ENCODE data around the gene MEGF11.

Gene MEGF11

DNA sequence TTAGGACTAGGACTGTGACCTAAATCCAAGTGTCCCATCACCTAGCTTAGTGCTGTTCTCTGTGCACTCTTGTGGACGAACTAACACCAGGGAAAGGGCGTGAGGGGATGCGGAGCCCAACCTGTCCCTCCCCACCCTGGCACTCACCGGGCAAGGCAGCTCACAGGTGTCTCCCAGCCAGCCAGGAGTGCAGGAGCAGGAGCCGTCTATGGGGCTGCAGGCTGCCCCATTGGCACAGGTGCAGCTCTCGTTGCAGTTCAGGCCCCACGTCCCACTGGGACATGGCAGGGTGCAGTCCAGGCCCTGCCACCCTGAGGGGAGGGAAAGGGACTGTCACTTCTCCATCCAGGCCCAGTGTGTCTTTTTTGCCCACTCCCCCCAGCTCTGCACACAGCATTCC, 324.0 kb downstream of the MEGF11 start:
- no peak for FAIRE-seq

DNA sequence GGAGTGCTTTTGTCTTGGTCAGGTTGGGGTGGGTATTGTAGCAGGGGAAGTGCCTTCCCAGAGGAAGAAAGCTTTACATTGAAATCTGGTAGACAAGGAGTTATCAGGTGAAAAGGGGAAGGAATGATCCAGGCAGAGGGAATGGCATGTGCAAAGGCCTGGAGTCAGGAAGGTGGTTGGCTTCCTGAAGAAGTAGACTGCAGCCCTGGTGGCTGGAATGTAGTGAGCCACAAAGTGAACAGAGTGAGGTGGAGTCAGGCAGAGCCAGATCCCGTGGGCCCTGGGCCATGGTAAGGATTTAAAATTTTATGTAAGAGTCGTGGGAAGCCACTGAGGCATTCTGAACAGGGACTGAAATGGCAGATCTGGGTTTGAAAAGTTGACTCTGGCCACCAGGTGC, 326.0 kb downstream of the MEGF11 start:
- no peak for FAIRE-seq

DNA sequence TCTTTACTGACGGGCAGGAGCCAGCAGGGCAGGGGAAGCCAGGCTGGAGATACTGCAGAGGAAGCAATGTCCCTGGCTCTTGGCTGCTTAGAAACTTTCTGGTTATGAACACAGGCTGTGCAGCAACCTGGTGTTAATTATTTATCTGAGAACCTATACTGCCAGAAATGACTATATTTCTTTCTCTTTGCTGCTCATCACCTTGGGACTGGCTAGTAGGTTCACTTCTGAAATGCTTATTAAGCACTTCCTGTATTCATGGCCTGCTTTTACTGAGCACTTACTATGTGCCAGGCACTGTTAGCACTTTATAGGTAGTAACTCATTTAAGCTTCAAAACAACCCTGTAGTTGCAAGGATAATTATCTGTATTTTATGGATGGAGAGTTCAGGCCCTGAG, 326.7 kb downstream of the MEGF11 start:
- FAIRE-seq, result no peak

DNA sequence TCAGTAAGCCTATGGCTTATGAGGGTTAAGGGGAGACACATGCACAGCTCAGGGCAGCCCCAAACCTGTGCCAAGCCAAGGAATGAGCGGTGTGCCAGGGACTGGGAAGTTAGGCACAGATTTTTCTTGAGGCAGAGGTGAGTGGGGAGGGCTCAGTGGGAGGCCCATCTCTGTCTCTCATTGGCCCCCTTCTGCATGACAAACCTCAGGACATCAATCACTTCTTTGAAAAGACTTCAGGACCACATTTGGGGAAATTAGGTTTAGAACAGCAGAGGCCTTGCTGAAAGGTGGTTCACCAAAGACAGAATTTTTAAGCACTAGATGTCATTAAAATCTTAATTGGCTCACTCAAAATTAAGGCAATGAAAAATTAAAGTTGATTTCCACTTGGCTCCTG, 327.1 kb downstream of the MEGF11 start:
- no peak for FAIRE-seq

DNA sequence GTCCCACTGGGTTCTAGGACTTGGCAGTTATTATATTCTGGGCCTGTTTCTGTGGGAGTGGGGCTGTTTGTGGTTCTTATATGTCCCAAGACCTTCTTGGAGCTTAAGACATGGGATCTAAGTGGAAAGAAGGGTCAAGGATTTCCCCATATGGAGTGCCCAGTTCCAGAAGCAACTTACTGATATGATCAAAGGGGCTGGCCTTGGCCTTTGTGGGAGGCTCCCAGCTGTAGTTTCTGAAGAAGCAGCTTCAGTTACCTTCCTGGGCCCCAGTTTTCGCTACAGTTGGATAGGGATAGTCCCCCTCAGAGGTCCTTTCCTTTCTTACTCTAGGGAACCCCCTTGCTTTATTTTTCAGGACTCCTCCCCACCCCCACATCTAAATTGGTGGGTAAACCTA, 328.2 kb downstream of the MEGF11 start:
- no peak for FAIRE-seq

DNA sequence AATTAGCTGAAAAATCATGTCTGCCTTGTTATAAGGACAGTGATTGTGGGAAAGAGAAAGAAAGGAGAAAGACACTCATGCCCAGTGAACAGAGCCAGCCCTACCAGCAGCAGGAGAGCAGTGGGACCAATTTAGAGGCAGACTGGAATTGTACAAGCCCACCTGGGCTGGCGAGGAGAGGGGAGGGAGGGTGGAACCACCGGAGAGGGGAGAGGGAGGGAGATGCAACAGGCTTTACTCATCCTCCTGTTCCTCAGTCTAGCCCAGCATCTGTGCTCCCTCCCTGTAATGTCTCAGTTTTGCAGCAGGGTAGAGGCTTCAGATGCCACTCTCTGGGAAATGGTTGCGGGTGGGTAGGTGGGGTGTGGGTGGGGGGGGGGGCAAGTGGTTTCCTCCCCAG, 329.5 kb downstream of the MEGF11 start:
- FAIRE-seq, result no peak

DNA sequence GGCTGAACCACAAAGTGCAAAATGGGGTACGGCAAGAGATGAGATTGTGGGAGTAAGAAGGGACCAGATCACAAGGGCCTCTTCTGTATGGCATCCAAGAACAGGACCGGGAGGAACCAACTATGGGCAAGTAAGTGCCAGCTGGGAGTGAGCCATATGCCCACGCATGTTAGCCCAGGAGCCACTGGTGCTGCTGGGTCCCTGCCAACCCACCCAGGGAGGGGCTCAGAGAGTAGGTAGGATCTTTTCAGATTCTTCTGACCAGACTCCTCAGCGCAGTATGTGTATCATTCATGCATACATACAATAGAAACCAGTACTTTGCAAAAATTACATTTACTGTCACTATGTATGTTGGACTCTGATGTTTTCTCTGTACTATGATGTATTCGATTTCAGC, 330.3 kb downstream of the MEGF11 start:
- no peak for FAIRE-seq

DNA sequence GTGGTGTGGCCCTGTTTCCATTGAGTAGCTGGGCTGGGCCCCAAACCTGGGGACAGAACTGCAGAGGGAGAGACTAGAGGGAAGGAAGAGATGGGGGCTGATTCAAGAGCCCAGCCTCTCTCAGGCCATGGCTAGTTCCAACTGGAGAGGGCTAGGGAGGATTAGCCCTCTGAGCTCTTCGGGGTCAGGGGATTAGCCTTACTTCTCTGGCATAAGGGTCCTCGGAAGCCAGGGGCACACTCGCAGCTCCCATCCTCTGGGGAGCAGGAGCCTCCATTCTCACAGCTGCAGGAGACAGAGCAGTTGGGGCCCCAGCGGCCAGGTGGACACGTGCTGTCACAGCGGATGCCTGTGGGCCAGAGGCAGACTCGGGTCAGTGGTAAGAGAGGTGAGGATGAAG, 330.9 kb downstream of the MEGF11 start:
- FAIRE-seq, result no peak

DNA sequence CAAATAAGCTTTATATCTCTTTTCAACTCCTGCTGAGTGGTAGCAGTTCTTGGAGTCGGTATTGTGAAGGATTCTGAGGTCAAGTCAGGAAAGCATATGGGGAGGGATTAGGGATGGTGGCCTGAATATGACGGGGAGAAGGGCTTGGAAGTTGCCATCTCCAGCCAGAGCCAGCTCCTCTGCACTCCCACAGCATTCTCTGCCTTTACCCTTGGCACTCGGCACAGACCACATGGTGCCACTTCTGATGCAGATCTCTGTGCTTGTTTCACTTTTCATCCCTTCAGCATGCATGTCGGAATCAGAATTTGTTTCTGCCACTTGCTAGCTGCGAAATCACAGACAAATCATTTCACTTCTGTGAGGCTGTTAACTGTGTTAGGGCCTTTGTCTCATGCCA, 331.8 kb downstream of the MEGF11 start:
- FAIRE-seq, result no peak

DNA sequence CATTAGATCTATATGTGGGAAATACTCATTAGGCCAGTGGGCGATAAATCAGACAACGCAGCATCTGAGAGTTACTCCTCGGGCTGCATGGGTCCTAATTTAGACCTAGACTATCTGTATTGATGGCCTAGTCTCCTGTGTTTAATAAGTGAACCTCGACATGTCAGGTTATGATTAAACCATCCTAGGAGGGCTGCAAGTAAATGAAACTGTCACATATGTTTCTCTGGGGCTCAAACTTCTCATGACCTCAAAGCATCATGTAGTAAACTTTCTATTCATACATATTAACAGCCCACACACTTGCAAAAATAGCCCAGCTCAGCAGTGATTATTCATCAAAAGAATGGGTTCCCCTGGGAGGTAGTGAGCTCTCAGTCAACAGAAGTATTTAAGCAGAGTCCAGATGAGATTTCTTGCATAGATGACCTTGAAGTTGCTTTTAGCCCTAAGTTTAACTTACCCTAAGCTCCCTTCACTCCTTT, 332.7 kb downstream of the MEGF11 start:
- FAIRE-seq, result no peak

DNA sequence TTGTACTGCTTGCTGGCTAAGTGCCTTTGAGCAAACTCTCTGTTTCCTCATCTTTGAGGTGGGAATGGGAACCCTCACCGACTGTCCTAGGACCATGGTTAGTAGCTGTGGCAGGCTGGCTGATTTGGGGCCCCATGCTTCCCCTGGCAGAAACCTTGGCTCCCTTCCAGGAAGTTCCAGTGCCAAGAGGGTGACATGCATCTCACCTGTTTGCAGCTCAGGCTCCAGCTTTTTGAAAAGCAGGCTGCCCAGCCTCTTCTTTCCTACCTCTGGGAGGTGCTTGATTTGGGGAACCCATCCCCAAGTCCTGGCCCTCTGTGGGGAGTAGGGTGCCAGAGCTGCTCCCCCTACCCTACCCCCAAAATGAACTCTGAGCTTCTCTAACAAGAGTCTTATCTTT, 333.4 kb downstream of the MEGF11 start:
- no peak for FAIRE-seq

DNA sequence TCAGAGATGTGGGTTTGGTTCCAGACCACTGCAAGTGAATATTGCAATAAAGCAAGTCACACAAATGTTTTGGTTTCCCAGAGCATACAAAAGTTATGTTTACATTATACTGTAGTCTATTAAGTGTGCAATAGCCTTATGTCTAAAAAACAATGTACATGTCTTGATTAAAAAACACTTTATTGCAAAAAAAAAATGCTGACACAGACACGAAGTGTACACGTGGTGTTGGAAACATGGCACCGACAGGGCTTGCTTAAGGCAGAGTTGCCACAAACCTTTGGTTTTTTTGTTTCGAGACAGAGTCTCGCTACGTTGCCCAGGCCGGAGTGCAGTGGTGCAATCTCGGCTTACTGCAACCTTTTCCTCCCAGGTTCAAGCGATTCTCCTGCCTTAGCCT, 334.2 kb downstream of the MEGF11 start:
- FAIRE-seq, result no peak

DNA sequence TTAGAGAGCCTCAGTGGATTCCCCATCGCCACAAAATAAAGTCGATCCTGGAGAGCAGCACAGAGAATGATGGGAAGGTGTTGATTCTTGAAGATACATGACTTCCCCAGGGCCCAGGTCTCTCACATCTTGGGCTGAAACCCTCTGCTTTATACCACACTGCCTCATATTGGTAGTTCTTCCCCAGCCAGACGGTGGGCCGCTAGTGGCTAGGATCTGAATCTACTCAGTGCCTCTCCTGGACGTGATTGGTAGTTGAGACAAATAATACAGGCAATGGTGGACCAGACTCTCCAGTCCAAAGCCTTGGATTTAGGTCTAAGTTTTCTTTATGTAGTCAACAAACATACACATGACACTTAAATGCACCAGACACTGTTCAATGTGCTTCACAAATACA, 334.6 kb downstream of the MEGF11 start:
- no peak for FAIRE-seq

DNA sequence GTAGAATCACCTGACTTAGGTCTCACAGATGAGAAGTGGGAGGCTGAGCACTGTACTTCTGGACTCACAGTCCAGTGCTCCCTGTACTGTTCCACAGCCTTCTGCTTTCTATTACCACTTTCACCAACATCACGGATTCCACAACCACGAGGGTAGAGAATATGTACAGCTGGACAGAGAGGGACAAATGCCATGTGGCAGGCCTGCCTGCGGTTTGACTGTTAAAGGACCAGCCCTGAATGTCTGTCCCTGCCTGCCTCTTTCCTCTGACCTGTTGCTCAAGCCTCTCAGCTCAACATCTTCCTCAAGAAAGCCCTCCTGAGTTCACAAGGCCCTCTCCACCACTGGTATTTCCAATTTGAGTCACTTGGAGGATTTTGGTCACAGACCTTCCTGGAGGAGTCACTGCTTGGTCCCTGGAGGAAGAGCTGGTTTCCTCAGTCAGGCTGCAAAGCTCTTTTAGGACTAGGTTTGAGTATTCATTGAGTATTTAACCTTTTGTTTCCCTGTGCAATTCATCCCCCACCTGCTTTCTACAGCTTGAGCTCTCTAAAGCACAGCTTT, 335.1 kb downstream of the MEGF11 start:
- FAIRE-seq, result no peak

DNA sequence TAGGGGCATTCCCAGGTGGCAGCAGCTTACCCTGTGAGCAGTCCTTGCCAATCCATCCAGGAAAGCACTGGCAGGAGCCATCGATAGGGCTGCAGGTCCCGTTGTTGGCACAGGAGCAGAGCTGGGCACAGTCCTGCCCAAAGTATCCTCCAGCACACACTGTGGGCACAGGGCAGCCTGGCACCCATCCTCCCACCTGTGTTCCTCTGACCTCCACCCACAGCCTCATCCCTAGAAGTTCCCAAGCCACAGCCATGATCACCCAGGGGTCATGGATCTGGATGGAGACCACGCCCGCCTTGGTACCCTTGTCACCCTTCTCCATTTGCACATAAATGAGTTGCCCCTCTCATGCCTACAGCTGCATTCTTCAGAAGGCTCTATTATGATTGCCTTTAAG, 335.6 kb downstream of the MEGF11 start:
- no peak for FAIRE-seq

DNA sequence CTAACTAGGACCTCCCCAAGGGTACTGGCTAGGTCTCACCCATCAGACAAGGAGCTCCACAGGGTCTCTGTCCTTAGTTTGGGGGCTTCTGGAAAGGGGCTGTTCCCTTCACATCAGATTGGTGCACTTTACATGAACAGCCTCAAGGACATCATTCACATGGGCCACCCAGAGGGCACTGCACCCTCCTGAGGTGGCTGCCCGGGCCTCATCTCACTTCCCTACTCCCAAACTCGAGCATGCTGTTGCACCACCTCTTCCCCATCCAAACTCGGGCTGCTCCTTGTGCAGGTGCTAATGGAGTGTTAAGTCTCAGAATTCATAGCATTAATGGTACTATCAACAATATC, 336.2 kb downstream of the MEGF11 start:
- no peak for FAIRE-seq

DNA sequence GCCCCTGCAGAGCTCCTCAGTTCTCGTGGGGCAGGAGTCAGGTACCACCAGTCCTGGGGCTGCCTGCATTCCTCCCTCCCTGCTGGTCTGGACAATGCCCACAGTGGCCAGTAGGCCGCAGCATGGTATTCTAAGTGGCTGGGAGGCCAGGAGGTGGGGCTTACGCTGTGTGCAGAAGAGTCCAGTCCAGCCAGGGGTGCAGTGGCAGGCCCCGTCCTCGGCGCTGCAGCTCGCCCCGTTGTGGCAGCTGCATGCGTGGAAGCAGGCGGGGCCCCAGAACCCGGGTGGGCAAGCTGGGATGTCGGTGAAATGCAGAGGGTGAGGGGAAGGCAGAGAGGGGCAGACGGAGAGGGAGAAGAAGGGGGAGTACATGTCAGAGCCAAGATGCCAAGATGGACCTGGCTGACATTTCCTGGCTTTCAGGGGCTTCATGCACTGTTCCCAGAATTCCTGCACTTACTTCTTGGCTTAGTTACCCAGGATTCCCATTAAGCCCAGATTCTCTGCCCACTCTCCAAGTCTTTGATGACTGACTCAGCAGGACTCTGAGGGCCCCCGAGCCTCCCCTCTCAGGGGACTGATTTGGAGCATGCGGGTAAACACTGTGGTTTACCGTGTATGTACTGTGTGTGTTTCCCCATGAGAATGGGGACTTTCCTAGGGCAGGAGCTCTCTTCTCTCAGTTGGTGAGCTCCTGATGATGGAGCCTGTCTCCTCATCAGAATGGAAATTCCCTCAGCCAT, 336.7 kb downstream of the MEGF11 start:
- FAIRE-seq, result no peak

DNA sequence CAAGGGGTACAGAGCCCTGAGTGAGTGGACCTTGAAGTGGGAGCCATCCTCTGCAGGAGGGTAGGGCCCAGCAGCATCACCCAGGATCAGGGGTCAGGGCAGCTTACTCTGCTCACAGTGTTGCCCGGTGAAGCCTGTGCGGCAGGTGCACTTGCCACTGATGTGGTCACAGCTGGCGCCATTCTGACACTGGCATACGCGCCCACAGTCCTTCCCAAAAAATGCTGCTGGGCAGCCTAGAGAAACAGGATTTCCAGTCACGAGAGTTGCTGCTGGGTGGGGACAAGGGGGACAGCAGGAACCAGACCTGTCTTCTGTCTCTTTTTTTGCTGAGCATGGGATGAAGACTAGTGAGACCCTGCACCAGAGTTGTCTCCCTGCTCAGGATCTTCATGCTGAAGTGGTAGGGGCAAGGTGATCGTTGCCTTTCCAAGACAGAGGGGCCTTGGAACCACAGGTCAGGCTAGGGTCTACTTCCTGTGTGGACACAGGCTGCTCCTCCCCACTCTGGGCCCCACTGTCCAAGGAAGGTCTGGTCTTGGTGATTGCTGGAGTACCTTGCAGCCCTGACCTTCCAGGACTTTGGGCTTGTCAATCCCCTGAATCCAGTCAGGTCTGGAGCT, 337.4 kb downstream of the MEGF11 start:
- FAIRE-seq, result no peak

DNA sequence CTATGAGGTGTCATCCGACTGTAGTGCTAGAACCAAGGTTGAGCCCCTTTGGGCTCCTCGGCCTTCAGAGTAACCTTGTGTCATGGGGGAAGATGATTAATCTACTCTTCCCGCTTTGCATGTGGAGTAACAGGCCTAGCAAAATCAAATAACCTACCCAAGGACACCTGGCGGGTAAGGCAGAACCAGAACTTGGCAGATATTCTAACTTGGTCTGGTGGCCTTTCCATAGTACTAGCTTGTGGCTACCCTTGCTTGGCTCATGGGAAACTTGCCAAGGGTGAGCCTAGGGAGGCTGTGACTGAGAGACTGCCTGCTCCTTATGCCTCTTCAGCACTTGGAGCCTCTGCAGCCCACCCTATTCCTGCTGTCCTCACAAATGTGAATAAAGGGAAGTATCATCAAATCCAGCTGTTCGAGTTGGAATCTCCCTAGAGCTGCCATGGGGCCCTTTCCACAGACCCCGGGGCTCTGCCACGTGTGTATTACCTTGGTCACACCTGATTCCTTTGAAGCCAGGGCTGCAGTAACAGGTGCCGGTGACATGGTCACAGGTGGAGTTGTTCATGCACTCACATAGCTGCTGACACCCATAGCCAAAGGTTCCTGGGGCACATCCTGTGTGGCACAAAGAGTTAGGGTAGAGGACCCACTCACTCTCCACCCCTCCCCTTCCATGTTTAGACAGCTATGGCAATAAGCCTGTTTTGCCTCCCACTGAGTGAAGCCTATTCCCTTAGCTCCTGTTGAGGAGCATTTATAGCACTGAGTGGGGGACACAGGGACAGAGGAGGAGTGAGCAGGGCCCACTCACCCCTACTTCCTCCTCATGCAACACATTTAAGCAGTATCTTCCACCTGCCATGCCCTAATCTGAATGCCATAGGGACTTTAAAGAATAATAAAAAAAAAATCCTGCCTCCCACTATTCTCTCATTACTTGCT, 338.3 kb downstream of the MEGF11 start:
- FAIRE-seq, result no peak

DNA sequence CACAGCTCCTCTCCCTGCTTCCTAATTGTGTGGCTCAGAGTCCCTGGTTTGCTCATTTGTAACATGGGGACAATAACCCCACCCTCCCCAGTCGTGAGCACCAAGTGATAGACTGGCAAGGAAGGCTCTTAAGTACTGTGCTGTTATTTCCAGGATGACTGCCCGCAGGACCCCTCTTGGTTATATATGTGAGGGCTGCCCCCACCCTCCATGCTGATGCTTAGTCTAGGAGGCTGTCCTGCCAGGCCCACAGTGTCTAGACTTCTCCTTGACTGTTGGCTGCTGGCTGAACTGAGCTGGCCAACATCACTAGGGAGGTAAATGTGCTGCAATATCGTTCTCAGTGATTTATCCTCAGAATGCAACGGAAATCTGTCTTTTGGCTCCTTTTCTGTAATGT, 339.2 kb downstream of the MEGF11 start:
- no peak for FAIRE-seq

DNA sequence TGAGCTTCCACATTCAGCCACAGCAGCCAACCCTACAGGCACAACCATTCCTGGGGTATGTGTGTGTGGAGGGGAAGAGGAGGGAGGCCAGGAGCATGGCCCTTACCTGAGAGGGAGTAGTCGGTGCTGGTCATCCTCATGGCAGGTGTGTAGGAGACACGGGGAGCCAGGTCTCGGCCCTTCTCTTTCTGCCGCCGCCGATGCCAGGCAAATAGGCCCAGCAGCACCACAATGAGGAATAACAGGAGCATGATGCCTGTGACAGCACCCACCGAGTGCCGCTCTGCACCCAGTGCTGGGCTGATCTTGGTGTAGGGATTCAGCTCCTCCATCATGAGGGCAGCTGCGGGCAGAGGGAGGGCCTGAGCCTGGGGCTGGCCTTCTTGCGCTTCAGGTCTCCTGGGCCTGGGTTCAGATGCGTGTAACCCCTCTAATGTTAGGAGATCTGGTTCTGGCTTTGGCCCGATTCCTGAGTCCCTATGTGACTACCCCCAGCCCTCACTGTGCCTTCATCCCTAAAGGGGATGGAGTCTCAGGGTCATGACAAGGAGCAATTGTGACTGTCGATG, 339.8 kb downstream of the MEGF11 start:
- FAIRE-seq, result no peak

DNA sequence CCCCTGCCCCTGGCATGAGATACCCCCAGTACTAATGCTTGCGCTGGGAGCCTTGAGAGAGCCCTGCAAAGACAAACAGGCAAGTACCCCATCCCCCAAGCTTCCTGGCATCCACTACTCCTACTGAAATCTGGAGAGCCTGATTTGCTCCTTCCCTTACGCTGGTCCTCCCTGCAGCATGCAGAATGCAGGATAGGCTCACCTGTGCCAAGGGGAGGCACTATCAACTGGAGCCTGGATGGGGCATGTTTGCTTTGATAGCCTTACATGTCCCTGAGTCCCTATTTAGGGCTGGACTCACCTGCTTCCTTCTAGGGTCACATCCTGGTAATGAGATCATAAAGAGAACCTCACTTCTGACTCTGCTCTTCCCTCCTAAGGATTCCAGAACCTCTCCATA, 341.3 kb downstream of the MEGF11 start:
- no peak for FAIRE-seq

DNA sequence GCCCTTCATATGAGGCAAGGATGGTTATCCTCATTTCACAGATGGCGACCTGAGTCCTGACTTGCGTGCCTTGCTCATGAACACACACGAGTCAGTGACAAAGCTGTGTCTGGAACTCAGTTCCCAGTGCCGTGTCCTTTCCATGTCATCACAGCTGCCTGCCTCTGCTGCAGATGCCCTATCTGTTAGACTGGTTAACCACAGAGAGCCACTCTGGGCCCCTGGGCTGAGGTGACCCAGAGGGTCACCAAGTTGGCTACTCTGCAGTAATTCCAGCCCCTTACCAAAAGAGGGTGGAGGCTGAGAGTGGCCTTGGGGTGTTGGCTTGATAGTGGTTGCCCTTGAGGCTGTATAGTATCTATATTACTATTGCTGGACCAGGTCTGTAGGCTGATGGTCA, 343.2 kb downstream of the MEGF11 start:
- no peak for FAIRE-seq
